ENCODE results near the gene JARID2.

The JARID2 gene

GRCh38 chr6:15361197-15361596 lies 115.3 kb downstream of the JARID2 start:
- DNase-seq: no peak

DNA sequence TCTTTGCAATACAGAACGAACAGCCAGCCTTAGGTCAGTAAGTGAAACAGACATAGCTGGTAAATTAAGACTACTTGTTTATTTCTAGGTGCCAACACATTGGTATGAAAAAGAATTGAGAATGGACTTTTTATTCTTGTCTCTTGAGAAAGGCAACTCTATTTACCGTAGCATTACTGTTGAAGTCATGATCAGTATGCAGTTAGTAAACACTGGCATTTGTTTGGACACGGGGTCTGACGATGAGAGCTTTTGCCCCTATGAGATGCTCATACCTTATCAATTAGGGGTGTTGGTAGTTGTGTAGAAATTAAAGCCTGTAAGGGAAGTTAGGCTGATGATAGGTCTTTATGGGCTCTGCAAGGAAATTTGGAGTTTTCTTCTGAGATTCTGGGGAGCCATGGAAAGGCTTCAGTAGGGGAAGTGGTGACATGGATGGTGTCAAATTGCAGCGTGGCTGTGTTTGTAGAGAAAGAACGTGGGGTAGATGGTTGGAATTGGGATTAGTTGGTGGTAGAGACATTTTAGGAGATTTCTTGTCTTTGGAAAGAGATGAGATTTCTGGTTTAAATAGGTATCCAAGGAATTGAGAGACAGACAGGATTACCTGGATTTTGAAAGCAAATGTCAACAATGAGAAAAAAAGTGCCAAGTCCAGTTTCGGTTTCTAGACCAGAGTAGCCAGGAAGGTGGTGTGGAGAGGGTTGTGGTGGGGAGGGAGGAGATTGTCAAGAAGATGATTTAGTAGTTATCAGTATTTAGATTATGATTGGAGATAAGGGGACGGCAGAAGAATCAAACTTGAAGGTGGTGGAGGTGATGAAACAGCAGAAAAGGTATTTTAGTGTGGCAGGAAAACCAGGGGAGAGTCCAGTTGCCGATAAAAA lies 116.6 kb downstream of the JARID2 start:
- DNase-seq: no peak

GRCh38 chr6:15363164-15363522 lies 117.3 kb downstream of the JARID2 start:
- DNase-seq: no peak

DNA sequence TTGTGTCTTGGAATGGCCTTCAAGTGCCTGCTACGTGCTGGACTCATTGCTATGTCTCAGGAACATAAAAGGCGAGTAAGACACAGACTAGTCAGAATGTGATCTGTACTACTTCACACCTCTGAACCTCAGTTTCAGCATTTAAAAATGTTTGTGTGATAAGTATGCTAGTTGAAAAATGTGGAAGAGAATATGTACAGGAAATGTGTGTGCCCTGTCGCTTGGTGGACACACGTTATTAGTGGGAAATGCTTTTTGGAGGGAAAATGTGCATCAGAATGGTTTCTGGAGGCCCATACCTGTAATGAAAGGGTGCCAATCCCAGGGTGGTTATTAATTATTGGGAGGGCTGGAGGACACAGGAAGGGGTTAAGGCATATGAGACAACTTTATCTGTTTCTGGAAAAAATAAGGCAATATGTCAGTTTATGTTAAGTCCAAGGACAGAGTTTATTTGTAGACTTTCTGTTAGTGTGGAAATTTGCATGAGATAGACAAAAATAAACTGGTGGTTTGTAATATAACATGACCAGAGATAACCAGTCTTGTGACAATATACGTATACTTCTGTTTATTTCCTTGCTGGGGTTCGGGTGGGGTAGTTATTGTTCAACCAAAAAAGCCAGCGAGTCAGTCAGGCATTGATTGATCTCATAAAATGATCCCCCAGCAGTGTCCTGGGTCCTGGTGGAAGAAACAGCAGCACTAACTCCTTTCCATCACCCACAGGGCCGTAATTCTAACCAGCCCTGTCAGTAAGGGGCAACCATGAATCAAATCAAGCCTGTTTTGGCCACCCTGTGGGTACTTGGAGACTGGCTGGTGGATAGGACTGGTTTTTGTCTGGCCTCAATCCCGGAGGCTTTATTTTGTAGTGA lies 117.9 kb downstream of the JARID2 start:
- no peak for DNase-seq

- no peak for DNase-seq
These were observed 118.7 kb downstream of the JARID2 start for GRCh38 chr6:15364401-15365037.

- peak; percentile 51 for DNase-seq
These were observed 119.4 kb downstream of the JARID2 start for GRCh38 chr6:15365273-15365687.

DNA sequence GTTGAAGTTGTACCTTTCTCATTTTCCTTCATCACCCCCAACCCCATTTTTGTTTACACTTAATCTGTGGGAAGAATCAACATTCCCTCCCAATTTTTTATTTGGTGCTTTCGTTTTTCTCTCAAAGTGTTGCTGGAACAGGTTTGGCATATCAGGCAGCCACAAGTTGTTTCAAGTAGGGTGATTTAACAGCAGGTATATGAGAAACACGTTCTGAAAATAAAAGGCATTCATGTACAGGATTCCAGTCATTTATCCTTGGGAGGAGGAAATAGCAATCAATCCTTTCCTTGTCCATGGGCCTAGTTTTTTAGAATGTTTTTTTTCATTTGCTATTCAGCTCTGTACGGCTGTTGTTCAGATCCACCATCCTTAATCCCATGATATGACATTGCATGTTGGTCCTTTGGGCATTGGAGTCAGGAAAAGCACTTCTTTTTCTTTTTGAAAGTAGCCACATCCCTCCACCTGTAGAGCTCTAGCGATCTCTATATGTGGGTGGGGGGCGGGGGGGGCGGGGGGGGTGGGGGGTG lies 120.2 kb downstream of the JARID2 start:
- DNase-seq: no peak

DNA sequence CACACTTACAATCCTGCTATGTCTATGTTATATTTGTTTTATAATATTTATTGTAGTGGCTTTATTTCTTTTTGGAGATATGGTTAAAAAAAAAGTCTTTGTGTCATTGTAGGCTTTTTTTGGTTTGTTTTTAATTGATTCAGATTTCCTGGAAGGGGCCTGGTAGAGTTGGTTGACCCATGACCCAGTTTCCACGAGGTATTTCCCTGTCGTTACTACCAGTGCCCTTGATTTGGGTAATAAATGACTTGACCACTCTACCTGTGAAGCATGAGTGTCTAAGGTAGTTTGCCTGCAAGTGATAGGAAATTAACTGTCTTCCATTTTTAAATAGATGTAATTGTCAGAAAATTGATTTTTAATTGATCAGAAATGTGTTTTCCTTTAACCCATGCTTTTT lies 121.0 kb downstream of the JARID2 start:
- DNase-seq: no peak

- no peak for DNase-seq
These were observed 122.3 kb downstream of the JARID2 start for GRCh38 chr6:15368186-15368585.

- DNase-seq: no peak
These were observed 123.0 kb downstream of the JARID2 start for GRCh38 chr6:15368873-15369272.

GRCh38 chr6:15369838-15370237 lies 124.0 kb downstream of the JARID2 start:
- no peak for DNase-seq

GRCh38 chr6:15370733-15371671 lies 125.1 kb downstream of the JARID2 start:
- no peak for DNase-seq

- no peak for DNase-seq
These were observed 127.1 kb downstream of the JARID2 start for GRCh38 chr6:15372932-15373331.

DNA sequence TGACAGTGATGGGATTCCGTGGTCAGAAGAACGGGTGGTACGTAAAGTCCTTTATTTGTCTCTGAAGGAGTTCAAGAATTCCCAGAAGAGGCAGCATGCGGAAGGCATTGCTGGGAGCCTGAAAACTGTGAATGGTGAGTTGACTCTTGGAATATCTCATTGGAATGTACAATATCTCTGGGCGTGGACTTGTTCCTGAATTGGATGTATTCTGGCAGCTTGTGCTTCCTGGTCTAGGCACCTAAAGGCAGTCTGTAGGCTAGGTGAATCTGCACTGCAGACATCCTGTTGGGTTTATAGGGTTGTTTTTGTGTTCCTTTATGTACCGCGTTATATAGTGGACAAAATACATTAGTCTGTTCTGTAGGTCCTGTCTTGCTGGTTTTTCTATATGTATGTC lies 128.2 kb downstream of the JARID2 start:
- no peak for DNase-seq

DNA sequence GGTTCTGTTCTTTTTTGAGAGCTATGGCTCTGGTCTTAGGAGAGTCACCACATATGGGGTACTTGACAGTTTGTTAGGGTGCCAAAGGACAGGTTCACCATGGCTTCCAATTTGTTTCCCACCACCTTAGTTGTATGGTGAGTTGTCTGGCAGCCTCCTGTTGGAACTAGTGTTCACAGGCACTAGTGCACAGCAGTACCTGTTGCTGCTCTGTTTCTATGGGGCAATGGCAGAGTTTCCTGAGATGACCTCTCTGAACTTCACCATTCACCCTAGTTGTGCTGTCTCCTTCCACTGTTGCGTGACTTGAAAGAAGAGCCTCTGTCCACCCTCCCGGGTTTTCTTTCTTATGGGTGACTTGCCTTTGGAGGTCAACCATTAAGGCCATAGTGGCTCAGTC lies 129.1 kb downstream of the JARID2 start:
- no peak for DNase-seq

GRCh38 chr6:15375638-15376290 lies 129.9 kb downstream of the JARID2 start:
- no peak for DNase-seq

GRCh38 chr6:15376900-15377487 lies 131.1 kb downstream of the JARID2 start:
- no peak for DNase-seq

GRCh38 chr6:15378272-15378671 lies 132.4 kb downstream of the JARID2 start:
- no peak for DNase-seq

DNA sequence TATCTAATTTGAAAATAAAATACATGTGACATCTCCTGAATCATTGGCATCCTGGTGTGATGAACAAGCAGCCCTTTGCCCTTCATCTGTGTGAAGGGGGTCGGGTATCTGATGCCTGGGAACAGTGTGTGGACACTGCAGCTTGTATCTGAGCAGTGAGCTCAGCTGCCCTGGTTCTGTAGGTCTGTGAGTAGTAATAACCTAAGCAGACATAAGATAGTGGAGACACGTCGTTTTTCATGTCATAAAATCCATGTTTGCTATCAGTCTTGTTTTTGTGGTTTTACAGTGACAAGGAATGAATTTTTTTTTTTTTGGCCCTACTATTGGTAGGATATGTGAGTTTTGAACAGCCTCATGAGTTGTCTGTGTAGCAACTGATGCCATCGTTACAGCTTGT lies 133.0 kb downstream of the JARID2 start:
- DNase-seq: no peak

- DNase-seq: no peak
These were observed 134.5 kb downstream of the JARID2 start for GRCh38 chr6:15380351-15380750.

- no peak for DNase-seq
These were observed 136.2 kb downstream of the JARID2 start for GRCh38 chr6:15382089-15382488.
